ENCODE measurements around the gene EFCAB6.

Gene EFCAB6

DNA sequence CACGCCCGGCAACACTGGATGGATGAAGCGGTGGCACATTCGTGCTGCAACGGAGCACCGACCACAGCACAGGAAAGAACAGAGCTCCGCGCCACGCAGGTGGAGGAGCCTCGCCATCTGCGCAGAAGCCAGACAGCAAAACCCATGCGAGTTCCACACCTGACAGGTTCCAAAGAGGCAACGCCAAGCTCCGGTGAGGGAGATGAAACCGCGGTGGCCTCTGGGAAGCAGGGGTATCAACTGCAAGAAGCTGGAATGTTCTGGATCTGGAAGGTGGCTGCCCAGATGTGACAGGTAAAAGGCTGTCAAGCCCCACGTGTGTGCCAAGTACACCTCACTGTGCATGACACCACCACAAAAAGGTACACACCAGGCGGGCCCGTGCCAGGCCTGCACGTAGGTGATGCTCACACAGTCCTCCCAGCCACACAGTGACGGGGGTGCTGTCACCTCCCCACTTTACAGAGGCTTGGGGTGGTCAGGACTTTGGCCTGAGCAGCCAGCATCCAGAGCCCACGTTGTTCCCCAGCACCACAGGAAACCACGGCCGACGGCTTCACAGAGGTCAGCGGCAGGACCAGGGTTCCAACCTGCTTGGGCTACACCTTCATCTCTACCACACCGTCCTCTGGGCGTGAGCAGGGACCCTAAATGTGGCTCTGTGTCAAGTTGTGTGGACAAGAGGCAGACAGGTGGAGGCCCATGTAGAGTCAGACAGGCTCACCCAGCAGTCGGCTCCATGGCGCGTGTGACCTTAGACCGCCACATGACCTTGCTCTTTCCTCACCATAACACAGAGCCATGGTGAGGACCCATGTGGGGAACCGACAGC is 19.7 kb upstream of the EFCAB6 start:
- DNase-seq (ENCODE audit: low spot score), result no peak

DNA sequence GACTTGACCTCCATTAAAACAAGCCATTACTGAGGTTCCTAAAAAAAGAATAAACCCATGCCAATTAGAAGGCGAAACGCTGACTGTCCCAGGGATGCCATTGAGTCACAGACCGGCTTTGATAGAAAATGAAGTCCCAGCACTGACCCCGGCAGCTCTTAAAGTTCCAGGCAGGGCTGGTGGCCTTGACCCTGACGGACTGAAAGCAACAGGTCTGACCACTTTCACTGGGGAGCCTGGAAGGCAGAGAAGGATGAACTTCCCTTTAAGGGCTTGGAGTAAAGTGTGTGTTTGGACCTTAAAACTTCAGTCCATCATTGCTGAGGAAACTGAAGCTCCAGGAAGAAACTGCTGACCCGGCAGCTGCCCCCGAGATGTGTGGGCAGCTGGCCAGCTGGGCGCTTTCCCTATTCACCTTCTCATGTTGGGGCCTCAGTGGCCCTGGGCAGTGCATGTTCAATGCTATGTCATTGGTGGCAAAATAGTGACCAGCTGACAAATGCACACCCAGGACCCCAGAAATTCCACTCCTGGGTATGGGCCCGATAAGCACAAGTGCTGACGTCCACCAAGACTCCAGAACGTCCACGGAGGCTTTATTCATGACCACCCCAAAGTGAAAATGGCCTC is 18.9 kb upstream of the EFCAB6 start:
- DNase-seq (ENCODE audit: low spot score), result no peak

DNA sequence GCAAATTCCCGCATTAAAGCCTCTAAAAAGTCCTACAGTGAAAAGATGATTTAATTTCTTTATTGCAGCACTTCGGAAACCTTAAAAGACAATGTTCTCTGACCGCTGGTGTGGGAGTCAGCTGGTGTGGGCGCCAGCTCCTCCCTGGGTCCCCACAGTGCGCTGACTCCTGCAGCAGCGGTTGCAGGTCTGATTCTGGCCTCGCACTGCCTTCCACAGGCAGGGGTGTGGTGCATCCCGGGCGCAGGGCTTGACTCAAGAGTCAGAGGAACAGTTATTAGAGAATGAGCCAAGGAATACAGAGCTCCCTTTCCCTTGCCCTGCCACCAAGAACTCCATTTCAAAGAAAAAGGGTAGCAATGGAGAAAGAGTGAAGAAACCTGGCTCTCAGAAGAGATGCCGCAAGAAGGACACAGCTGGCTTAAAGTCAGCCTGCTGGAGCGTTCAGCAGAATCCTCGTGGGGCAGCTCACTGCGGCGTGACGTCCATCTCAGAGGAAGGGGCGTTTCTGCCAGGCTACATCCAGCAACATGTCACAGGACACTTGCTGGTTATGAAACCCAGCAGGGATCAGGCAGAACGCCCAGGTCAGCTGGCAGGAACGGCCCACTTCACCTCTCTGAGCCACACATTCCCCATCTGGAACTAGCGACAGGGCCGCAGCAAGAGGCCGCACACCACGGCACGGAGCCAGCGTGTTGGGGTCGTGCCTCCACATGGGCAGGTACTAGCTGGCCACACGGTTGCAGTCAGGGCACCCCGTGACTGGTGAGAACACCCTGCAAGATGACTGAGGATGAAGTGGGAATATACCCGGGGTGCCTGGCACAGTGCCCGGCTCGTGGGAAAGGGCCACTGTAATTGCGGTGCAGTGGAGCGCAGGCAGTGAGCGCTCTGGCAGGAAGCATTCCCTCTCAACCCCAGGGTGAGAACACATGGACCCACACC is 18.1 kb upstream of the EFCAB6 start:
- DNase-seq (ENCODE audit: low spot score), result peak; percentile 73

DNA sequence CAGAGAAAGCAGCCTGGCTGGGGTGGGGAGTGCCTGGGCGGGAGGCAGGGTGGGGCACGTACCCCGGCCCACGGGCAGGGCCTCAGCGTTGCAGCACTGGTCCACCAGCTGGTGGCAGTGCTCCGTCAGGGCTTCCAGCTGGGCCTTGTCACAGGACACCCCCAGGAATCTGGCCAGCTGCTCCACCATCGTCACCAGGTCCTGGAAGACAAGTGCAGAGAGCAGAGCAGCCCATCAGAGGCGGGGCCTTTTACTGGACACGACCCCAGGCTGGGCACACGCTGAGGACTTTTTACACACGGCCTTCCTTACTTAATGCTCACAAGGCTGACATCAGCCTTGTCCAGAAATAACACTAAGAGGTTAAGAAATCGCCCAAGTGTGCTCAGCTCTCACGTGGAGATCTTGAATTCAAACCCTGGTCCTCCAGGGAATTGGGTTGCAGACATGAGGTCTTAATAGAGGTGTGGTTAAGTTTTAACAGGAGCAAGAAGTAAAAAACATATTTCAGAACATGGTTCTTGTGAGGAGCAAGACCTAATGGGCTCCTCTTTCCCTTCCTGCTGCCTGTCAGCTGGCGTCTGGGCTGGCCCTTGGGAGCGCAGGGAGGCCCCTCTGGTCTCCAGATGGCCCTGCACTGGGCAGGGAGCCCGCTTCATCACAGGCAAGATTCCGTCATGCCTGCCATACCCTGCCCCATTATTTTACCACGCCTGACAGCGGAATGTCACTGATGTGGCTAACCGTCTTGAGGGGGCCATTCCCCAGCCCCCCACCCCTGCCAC is 17.1 kb upstream of the EFCAB6 start:
- peak; percentile 71 for DNase-seq (ENCODE audit: low spot score)

DNA sequence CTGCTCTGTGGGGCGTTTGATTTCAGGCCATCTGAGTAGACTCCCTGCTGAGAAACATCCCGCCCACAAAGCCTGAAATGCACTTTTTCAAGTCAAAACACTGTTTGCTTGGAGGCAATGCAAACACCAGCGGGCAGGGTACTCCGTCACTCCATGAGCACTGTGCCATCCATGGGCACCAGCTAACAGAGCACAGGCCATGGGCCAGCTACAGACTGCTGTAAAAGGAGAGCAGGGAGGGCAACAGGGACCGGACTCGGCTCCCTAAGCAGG is 16.6 kb upstream of the EFCAB6 start:
- DNase-seq (ENCODE audit: low spot score), result no peak

DNA sequence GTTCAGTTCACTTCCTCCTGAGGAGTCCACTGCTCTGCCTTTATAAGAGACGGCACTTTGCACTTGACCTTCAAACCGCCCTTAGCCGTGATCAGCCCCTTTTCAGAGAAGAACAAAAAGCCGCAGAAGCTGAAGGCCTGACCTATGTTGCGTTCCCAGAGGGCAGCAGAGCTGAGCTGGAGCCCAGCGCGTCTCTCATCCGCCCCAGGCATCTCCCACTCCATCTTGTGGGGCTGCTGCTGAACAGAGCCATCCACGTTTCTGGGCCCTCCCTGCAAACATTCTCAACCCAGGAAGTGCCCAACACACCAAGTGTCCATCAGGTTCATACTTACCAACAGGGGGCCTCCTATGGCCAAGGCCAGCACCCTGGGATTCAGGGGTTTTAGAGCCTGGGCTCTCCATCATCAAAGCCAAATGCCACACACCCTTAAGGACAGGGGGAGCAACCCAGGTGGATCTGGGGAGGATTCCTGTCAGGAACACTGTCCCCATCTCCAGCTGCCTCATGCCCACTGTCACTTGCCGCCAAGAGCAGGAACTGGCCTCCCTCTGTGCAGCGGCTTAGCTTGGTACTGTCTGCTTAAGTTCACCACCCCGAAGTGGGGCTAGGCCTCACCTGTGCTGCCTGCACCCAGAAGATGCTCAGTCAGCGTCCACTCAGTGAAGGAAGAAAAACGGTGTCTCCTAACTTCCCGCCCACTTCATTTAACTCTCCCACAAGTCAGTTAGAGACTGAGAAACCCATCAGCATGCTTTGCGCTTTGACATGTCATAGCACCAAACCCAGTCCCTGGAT is 16.0 kb upstream of the EFCAB6 start:
- DNase-seq (ENCODE audit: low spot score), result no peak

DNA sequence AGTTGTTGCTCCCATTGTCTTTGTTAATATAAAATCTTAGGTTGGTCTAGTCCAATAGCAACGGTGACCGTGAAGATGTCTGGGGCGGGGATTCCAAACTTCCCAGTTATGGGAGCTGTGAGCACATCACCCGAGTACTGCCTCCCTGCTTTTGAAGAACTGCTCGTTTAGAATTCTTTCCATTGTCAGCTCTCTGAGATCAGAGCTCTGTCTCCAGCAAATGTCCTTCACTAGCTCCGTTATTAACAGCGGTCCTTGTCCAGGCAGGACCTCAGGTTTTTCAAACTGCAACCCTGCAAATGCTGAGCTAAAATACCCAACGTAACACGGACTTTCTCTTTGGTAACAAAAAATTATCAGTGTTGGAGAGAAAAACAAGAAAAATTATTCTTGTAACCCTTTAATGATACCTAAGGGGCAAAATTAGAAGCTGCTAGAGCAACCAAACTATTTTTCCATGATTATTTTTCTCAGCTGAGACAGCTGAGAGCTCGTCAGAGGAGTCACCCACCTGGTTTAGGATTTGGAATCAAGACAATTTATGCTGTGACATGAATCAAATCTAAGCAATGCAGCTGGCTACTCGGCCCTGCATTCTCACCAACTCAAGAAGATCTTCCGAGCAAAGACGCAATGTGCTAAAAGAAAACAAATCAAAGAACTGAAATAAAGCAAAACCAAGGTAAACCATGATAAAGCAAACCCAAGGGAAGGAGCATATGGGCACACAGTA is 15.1 kb upstream of the EFCAB6 start:
- no peak for DNase-seq (ENCODE audit: low spot score)

DNA sequence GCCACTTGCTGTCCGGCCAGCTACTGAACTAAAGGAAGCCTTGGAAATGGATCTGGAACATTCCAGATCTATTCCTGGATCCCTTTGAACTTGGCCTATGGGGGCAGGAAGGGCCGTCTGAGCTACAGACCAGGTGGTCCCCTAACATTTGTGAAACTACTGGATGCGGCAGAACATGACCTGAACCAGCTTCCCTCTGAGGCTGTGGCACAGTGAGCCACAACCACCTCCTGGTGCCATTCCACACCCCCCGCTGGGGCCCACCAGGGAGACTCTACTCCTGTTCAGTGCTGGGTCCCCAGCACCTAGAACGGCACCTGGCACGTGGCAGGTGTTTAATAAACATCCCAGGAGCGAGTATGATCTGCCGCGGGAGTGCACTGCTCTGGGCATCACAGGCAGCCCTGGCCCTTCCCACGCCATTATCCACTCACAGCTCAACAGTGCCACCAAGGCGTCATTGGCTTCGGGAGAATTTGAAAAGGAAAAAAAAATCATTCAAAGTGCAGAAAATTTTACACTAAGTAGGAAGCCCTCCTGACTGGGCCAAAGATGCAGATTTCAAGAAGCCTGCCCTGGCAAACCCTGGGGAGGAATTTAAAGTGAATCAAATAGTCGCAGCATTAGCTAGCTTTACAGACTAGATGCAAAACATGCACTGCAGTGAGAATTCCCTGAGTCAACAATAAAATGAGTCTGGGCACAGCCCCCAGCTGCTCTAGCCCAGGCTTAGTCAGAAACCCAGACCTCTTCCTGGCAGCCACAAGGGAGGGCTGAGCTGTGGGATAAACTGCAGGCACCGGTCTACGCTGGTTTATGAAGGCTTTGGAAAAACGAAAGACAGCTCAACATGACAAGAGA is 14.3 kb upstream of the EFCAB6 start:
- peak; percentile 76 for DNase-seq (ENCODE audit: low spot score)

DNA sequence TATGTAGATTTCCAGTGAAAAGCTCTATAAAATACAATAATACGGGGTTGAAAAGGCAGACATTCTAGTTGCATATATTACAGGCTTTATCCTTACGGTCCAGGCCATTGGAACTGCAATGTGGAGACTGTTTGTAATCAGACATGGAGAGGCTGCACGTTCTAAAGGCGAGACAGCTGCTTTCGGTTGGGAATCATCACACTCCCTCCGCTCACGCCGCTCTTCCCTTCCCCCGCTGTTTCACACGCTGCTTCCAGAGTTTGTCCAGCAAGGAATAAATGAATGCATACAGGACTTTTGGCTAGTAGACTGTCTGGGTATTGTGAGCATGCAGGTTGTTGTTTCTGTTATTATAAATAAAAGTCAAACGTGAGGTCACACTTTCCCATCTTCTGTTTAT is 13.5 kb upstream of the EFCAB6 start:
- no peak for DNase-seq (ENCODE audit: low spot score)

DNA sequence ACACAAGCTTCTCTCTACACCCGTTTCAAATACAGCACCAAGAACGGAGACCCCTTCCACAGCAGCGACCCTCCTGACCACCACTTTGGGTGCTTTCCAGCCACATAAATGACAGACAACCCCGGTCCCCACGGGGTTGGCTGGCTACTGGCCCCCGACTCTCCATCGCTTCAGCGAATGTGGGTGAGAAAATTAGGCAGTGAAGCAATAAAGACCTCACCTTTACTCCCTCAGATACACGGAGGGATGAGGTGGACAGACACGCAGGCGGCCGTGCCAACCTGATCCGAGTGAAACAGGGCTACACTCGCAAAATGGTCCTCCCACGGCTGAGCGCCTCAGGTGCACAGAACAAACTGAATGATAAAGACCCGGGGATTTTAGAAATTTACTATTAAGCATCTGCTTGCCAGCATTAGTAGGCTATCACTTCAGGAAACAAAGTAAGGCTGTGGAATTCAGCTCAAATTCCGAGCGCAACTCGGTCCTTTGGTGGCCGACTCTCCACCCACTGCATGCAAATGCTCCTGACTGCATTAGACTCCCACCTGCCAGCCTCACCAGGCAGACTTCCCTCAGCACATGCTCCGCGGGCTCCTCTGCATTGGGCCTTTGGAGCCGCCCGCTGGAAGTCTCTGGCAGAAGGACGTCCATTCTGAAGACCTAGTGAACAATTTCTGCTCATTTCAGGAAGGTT is 12.8 kb upstream of the EFCAB6 start:
- DNase-seq (ENCODE audit: low spot score), result no peak

DNA sequence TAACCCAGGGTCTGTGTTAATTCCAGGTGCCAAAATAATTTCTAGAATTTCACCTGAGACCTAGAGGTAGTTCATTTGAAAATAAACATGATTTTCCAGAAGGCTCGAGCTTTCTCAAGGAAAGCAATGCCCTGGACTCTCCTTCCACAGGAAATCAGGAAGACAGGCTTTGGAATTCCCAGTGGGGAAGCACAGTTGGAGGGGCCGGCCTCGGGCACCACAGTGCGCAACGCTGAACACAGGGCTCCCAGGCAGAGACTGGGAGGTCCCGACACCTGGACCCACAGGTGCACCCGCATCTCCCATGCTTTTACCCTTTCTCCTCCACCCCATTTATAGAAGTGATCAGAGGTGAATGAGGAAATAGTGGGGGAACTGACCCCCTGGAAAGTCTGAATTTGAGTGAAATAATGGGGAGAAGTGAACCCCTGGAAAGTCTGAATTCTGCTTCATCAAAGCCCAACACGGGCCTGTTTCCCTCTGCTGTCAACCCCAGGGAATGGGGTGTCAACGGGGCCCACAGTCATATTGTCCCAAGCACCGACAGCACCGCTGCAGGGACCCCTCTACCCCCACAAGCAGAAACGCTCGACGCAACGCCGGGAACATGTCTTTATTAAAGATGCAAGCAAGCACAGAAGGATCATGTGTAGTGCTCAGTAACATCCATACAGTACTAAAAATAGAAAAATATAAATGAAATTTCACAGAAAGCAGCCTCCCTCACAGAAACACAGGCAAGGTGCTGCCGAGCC is 12.0 kb upstream of the EFCAB6 start:
- DNase-seq (ENCODE audit: low spot score), result no peak

DNA sequence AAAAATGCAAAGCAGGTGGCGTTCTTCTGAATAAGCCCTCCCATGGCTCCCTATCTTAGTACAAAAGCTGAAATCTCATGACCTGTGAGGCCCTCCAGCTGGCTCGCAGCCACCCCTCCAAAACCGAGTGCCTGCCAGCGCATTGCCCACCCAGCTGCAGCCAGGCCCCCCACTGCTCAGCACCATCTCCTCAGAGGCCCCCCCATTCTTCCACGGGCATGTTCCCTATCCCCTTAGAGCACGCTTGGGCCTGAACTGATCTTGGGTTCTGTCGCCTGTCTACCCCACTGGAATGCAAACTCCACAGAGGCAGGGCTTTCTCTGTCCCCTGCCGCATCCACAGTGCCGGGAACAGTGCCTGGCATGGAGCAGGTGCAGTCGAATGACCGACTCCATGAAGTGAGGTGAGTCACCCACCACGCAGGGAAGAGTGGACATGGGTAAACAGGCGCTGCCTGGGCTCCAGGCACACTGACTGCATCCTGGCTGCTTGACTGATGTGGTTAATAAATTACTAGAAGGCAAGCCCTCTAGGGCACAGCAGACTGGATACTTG is 11.3 kb upstream of the EFCAB6 start:
- DNase-seq (ENCODE audit: low spot score), result no peak

DNA sequence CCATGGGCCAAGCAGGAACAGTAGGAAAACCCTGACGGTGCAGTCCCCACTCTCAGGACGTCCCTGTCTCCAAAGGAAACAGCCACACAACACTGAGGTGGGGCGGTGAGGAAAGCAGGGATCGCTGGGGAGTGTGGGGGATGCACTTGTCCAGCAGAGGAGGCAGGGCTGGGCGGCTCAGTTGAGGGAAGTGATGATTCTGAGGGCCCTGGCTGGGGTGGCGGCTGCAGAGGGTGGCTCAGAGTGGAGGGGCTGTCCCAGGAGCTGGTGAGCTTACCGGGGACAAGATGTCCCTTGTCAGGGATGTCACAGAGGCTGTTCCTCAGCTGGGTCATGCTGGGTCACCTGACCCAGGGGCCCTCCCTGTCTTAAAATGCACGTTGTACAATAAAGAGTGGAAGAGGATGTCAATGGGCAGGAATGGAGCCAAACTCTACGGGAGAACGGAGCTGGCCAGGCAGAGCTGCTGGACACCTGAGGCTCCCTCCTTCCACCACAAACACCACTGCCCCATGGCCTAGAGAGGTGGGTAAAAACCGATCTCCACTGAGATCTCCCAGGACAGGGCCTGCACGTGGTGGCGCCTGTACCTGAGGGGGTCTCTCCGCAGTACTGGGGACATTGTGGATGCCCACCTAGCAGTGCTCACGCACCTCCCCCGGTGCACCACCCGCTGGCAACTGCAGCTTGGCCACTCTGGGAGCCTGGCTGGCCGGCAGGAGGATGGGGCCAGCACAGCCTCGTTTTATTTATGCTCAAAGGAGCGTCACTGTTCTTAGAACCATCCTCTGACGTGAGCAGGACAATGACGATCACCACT is 9.7 kb upstream of the EFCAB6 start:
- DNase-seq (ENCODE audit: low spot score), result no peak

DNA sequence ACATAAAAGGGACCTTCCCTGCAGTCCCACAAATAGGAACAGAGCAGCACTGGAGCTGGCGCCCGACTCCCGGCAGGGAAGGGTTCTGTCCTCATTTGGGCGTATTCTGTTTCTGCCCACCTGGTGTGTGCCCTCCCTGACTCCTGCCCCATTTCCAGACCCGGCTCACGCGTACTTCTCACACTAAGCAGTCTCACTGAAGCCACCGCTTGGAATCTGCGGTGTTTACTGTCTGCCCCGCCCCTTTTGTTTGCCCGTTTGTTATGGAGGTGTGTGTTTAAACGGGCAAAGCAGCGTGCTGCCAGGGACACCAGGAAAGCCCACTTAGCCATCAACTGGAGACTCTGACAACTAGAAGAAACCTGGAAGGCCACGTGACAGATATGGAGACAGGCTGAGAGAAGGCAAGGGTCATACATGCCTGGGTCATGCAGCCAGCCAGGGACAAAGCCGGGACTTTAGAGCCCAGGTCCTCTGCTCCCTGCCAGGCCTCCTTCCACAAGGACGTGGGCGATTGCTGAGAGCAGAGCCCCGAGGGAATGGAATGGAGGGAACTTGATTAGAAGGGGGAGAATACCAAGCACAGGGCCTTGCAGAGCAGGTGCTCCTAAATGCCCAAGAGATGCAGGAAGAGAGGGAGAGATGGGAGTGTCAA is 8.7 kb upstream of the EFCAB6 start:
- no peak for DNase-seq (ENCODE audit: low spot score)

DNA sequence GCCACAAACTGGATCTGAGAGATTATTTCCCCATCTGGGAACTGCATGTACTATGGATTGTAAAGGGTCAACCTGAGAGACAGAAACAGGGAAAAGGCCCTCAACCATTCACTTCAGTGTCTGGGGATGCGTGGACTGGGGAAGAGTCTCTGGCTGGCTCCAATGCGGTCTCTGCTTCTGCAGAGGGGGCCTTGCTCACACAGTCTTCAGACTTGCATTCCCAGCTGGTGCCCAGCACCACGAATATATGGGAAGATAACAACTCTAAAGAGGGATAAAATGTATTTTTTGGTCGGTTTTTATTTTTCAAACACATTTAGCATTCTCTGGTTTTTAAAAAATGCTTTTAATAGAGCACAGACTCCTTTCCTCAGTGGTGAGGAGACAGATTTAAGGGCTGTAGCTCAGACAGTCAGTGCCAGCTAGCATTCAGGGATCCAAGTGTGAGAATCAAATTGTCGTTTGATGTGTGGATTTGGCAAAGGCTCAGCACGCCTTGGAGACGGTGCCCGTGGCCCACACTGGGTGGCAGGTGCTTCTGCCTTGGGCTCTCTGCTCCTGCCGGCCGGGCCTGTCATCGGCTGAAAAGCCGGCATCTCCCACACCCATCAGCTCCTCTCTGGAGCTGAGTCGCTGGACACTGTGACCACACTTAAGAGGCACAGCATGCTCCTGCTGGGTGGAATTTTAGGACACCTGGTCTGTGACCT is 8.0 kb upstream of the EFCAB6 start:
- no peak for DNase-seq (ENCODE audit: low spot score)

DNA sequence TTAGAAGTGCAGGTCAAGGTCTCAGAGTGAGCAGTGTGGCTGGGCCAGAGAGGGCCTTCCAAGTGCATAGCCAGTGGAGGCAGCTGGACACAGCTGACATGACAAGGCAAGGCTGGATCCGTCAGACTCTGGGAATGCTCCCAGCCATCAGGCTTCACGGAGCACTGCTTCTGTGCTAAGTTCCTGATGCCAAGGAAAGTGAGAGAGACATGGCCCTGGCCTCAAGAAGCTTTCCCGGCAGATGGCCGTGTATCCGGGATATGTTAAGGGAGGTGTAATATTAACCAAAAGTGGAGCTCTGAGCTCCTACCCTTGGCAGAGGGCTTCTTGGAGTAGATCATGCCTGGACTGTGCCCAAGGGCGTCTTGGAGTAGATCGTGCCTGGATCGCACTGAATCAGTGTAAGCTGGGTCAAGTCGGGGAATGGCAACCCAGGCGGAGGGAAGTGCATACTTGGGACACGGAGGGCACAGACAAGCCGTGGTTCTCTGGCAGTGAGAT is 7.4 kb upstream of the EFCAB6 start:
- no peak for DNase-seq (ENCODE audit: low spot score)

Measured in AG20443 (cell line).